ENCODE results near the gene METRNL. TPM values are rescaled to one million over a fixed set of nuclear protein-coding genes. Genes with fewer than 3 reads are reported as not detected.

METRNL gene
- total and polyA plus RNA-seq, 8 donors: 12.7 to 61.8 (median 19.2) TPM

- H3K36me3 ChIP-seq: no peaks in the 10 kb centered on the region
- H3K9me3 ChIP-seq: no peaks in the 10 kb centered on the region
- no peaks in the 10 kb centered on the region for H3K27me3 ChIP-seq
- ATAC-seq (no peak), DNase-seq (peak in 2 of 4 donors; percentile 22 to 55)
- no peaks in the 10 kb centered on the region for H3K4me1 ChIP-seq
- no peak overlapping the region for H3K27ac ChIP-seq
- H3K4me3 ChIP-seq: no peak overlapping the region
- intact Hi-C loops (cut with DNase I): no loop called here
- TF ChIP-seq CTCF (IDR thresholded peaks at IDR 0.05): no peak
Measured at GRCh38 chr17:83062011-83062817, 17.2 kb upstream of the METRNL start.

- TF ChIP-seq CTCF (IDR thresholded peaks at IDR 0.05): no peak
- no peaks in the 10 kb centered on the region for H3K9me3 ChIP-seq
- no peaks in the 10 kb centered on the region for H3K4me1 ChIP-seq
- intact Hi-C loops (cut with DNase I): no loop called here
- ATAC-seq: no peak
- no peaks in the 10 kb centered on the region for H3K27me3 ChIP-seq
- peak in 1 of 4 donors; percentile 12 for DNase-seq
- H3K27ac ChIP-seq: no peak overlapping the region
- no peak overlapping the region for H3K4me3 ChIP-seq
- H3K36me3 ChIP-seq: no peaks in the 10 kb centered on the region
Measured at GRCh38 chr17:83062818-83063671, 16.4 kb upstream of the METRNL start.

GRCh38 chr17:83064021-83064731, 15.2 kb upstream of the METRNL start:
- H3K4me3 ChIP-seq: no peak overlapping the region
- no peak for TF ChIP-seq CTCF (IDR thresholded peaks at IDR 0.05)
- H3K27ac ChIP-seq: no peak overlapping the region
- intact Hi-C loops (cut with DNase I): no loop called here
- no peak for ATAC-seq
- peak in 1 of 4 donors; percentile 30 for DNase-seq
- peaks cover 0 to 4% of the 10 kb centered on the region in 2 donors for H3K27me3 ChIP-seq
- H3K4me1 ChIP-seq: no peaks in the 10 kb centered on the region
- no peaks in the 10 kb centered on the region for H3K36me3 ChIP-seq
- H3K9me3 ChIP-seq: no peaks in the 10 kb centered on the region

- Histone ChIP-seq H3K27me3 (peaks cover 0 to 8% of the 10 kb centered on the region in 2 donors), H3K27ac (no peak overlapping the region), H3K9me3 (no peaks in the 10 kb centered on the region), H3K4me3 (no peak overlapping the region), H3K4me1 (no peaks in the 10 kb centered on the region), H3K36me3 (no peaks in the 10 kb centered on the region)
- intact Hi-C loops (cut with DNase I): no loop called here
- peak; percentile 74 for ATAC-seq
- no peak for TF ChIP-seq CTCF (IDR thresholded peaks at IDR 0.05)
- DNase-seq: peak in 2 of 4 donors; percentile 68 to 78
Measured at GRCh38 chr17:83064732-83065659, 14.4 kb upstream of the METRNL start.
